Measurements from ENCODE around the gene UMAD1. TPM values are rescaled to one million over a fixed set of nuclear protein-coding genes. Genes with fewer than 3 reads are reported as not detected.

Gene UMAD1
- polyA plus RNA-seq, 1 of the 3 experiments (the other 2 are of a cell fraction): 13.9 TPM

DNA sequence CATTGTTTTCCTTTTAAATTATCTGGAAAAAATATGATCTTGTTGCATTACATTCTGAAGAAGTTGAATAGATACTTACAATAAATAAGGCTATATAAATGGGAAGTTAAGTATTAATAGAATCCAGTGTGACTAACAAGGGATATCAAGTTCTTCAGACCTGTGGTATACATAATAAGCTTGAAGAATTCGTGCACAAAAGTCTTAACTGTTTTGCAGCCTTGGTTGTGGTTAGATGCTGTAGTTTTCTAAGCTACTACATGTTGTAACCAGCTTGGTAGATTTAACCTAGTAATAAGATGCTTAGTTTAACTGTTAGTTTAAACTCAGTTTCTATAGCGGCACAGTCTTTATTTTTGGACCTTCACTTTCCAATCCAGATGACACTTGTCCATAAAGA lies 221.8 kb downstream of the UMAD1 start:
- Histone ChIP-seq H3K9me3 (no peaks in the 10 kb centered on the region), H3K27me3 (ENCODE audit: insufficient read depth) (no peaks in the 10 kb centered on the region), H3K4me1 (ENCODE audit: control insufficient read depth in 1 of 2, insufficient read depth in 2 of 2, low read depth in 1 of 2, low read length in 1 of 2) (peaks cover 0 to 7% of the 10 kb centered on the region in 2 experiments; a peak in 1 of 4 replicates), H3K27ac (ENCODE audit: low read depth in 2 of 2, low read length in 1 of 2) (no peak overlapping the region), H3K36me3 (replicated peaks in 1 of 2; ENCODE audit: control insufficient read depth in 1 of 2, insufficient read depth in 2 of 2, low read length in 1 of 2) (no peaks in the 10 kb centered on the region), H3K9me2 (no peaks in the 10 kb centered on the region), H2AFZ (ENCODE audit: low read depth) (no peak overlapping the region), H3K4me2 (no peak overlapping the region), H3F3A (replicated peaks; ENCODE audit: insufficient read depth) (no peaks in the 10 kb centered on the region), H3K9ac (no peak overlapping the region), H4K20me1 (ENCODE audit: insufficient read depth) (no peaks in the 10 kb centered on the region), H3K4me3 (ENCODE audit: low read depth in 2 of 2, low read length in 1 of 2) (no peak overlapping the region), H3K79me2 (ENCODE audit: insufficient read depth) (no peaks in the 10 kb centered on the region)
- DNase-seq: no peak
- CTCF ChIA-PET: no interaction called here
- WGBS (ENCODE audit: low lambda C conversion rate): 77% methylated on average over 2 of the region's 2 CpGs
- POLR2A ChIA-PET: no interaction called here
- no peak for TF ChIP-seq POLR2AphosphoS5 (IDR thresholded peaks at IDR 0.05; ENCODE audit: low read depth, low read length)
- no peak for TF ChIP-seq RFX5 (IDR thresholded peaks at IDR 0.05; ENCODE audit: low read length)
- TF ChIP-seq CHD2 (IDR thresholded peaks at IDR 0.05; ENCODE audit: low read length, partially characterized antibody): no peak
- no peak for TF ChIP-seq FOXJ3 (CRISPR knock-in tag; IDR thresholded peaks at IDR 0.05)
- no peak for TF ChIP-seq IRF3 (IDR thresholded peaks at IDR 0.05; ENCODE audit: low read depth, low read length)

- no peaks in the 10 kb centered on the region for H4K20me1 ChIP-seq (ENCODE audit: insufficient read depth)
- TF ChIP-seq EP300 (IDR thresholded peaks at IDR 0.05; ENCODE audit: borderline replicate concordance in 1 of 2, low read depth in 1 of 2, low read length in 1 of 2): no peak
- no peak overlapping the region for H3K4me3 ChIP-seq (ENCODE audit: low read depth in 2 of 2, low read length in 1 of 2)
- no peaks in the 10 kb centered on the region for H3K9me2 ChIP-seq
- POLR2A ChIA-PET: interaction anchor here (1.8 kb wide), 1 partner anchor 101 kb away, joined by 5 read pairs; the partner anchor contains the start of gene GLCCI1
- H2AFZ ChIP-seq (ENCODE audit: low read depth): no peak overlapping the region
- CTCF ChIA-PET: interaction anchor here (0.7 to 1.3 kb wide), 4 partner anchors 10 to 214 kb away, joined by 3 to 4 read pairs (median 4); no protein-coding TSS in a partner anchor
- no peak overlapping the region for H3K4me2 ChIP-seq
- no peaks in the 10 kb centered on the region for H3K27me3 ChIP-seq (ENCODE audit: insufficient read depth)
- no peak overlapping the region for H3K9ac ChIP-seq
- no peaks in the 10 kb centered on the region for H3K9me3 ChIP-seq
- peaks cover 0 to 9% of the 10 kb centered on the region in 2 experiments; a peak in 2 of 4 replicates for H3K4me1 ChIP-seq (ENCODE audit: control insufficient read depth in 1 of 2, insufficient read depth in 2 of 2, low read depth in 1 of 2, low read length in 1 of 2)
- H3F3A ChIP-seq (replicated peaks; ENCODE audit: insufficient read depth): no peaks in the 10 kb centered on the region
- no peak overlapping the region for H3K27ac ChIP-seq (ENCODE audit: low read depth in 2 of 2, low read length in 1 of 2)
- no peak for DNase-seq
- WGBS (ENCODE audit: low lambda C conversion rate): 97% methylated on average over 10 of the region's 10 CpGs
- H3K36me3 ChIP-seq (replicated peaks in 1 of 2; ENCODE audit: control insufficient read depth in 1 of 2, insufficient read depth in 2 of 2, low read length in 1 of 2): no peaks in the 10 kb centered on the region
- no peaks in the 10 kb centered on the region for H3K79me2 ChIP-seq (ENCODE audit: insufficient read depth)
Measured at GRCh38 chr7:7867846-7868571, 227.5 kb downstream of the UMAD1 start.

DNA sequence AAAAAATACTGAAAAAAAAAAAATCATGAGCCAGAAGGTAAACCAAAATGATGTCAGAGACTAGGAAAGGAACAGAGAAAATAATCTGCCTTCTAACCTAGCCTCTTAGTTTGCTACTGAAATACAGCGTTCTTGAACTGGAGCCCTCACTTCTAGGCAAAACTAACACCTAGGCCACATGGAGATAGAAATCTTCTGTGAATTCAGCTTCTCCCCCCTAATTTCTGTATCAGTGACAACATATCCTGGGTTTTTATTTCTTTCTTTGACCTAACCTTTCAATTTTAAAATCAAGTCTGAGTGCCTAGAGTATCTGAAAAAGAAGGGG lies 228.0 kb downstream of the UMAD1 start:
- no peak overlapping the region for H2AFZ ChIP-seq (ENCODE audit: low read depth)
- WGBS (ENCODE audit: low lambda C conversion rate): 100% methylated on average over 1 of the region's 1 CpG
- TF ChIP-seq SIN3A (IDR thresholded peaks at IDR 0.05; ENCODE audit: borderline replicate concordance, low read depth, low read length) (no peak), EZH2phosphoT487 (IDR thresholded peaks at IDR 0.05; ENCODE audit: borderline replicate concordance, low read depth) (no peak), TAF1 (IDR thresholded peaks at IDR 0.05; ENCODE audit: borderline replicate concordance, low read depth, low read length) (no peak)
- TF ChIP-seq, protein P1, sequence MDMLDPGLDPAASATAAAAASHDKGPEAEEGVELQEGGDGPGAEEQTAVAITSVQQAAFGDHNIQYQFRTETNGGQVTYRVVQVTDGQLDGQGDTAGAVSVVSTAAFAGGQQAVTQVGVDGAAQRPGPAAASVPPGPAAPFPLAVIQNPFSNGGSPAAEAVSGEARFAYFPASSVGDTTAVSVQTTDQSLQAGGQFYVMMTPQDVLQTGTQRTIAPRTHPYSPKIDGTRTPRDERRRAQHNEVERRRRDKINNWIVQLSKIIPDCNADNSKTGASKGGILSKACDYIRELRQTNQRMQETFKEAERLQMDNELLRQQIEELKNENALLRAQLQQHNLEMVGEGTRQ (IDR thresholded peaks at IDR 0.05; ENCODE audit: borderline replicate concordance, low read depth, low read length): no peak
- TF ChIP-seq, protein P2, sequence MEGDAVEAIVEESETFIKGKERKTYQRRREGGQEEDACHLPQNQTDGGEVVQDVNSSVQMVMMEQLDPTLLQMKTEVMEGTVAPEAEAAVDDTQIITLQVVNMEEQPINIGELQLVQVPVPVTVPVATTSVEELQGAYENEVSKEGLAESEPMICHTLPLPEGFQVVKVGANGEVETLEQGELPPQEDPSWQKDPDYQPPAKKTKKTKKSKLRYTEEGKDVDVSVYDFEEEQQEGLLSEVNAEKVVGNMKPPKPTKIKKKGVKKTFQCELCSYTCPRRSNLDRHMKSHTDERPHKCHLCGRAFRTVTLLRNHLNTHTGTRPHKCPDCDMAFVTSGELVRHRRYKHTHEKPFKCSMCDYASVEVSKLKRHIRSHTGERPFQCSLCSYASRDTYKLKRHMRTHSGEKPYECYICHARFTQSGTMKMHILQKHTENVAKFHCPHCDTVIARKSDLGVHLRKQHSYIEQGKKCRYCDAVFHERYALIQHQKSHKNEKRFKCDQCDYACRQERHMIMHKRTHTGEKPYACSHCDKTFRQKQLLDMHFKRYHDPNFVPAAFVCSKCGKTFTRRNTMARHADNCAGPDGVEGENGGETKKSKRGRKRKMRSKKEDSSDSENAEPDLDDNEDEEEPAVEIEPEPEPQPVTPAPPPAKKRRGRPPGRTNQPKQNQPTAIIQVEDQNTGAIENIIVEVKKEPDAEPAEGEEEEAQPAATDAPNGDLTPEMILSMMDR (IDR thresholded peaks at IDR 0.05): no peak
- DNase-seq: no peak
- no peaks in the 10 kb centered on the region for H3K36me3 ChIP-seq (replicated peaks in 1 of 2; ENCODE audit: control insufficient read depth in 1 of 2, insufficient read depth in 2 of 2, low read length in 1 of 2)
- no peaks in the 10 kb centered on the region for H3F3A ChIP-seq (replicated peaks; ENCODE audit: insufficient read depth)
- H3K4me3 ChIP-seq (ENCODE audit: low read depth in 2 of 2, low read length in 1 of 2): no peak overlapping the region
- ChIA-PET CTCF (interaction anchor here (0.7 to 1.9 kb wide), 5 partner anchors 9 to 215 kb away, joined by 3 to 5 read pairs (median 4); no protein-coding TSS in a partner anchor), POLR2A (interaction anchor here (1.8 kb wide), 1 partner anchor 101 kb away, joined by 5 read pairs; the partner anchor contains the start of gene GLCCI1)
- H3K27me3 ChIP-seq (ENCODE audit: insufficient read depth): no peaks in the 10 kb centered on the region
- H3K79me2 ChIP-seq (ENCODE audit: insufficient read depth): no peaks in the 10 kb centered on the region
- H4K20me1 ChIP-seq (ENCODE audit: insufficient read depth): no peaks in the 10 kb centered on the region
- H3K4me2 ChIP-seq: no peak overlapping the region
- H3K9me2 ChIP-seq: no peaks in the 10 kb centered on the region
- H3K9me3 ChIP-seq: no peaks in the 10 kb centered on the region
- peak overlapping the region in 1 of 2 experiments; percentile 60; a peak in 2 of 4 replicates for H3K27ac ChIP-seq (ENCODE audit: low read depth in 2 of 2, low read length in 1 of 2)
- peaks cover 0 to 11% of the 10 kb centered on the region in 2 experiments; a peak in 2 of 4 replicates for H3K4me1 ChIP-seq (ENCODE audit: control insufficient read depth in 1 of 2, insufficient read depth in 2 of 2, low read depth in 1 of 2, low read length in 1 of 2)
- H3K9ac ChIP-seq: no peak overlapping the region
